GM19438 (cell line): ENCODE data around the gene ZNF512B.
"Not testable (repeated sequence)": the region's sequence is repeated elsewhere in the genome, so short reads cannot be mapped to it uniquely, and the experiment has no call there.

ENCODE experiments used
- ATAC-seq: cut with Tn5 transposase; IDR thresholded peaks from one replicate; pipeline ENCODE4 v1.9.1; 2021; ENCODE audit warnings: low read depth; ENCODE audit not compliant: unreplicated experiment

ZNF512B gene

DNA sequence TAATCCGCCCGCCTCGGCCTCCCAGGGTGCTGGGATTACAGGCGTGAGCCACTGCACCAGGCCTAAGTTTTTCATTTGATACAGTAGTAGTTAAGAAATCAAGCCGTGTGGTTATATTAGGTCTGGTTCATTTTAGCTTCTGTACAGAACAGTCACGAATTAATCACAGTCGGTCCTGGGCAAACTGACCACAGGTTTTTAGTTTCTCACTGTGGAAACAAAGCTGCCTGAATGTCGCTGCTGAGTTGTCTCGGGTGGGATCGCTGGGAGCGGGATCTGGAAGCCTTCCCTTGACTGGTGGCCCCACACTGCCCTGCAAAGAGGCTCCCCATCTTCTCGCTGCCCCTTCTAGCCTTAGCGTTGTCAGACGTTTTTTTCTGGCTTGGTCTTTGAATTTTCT, 32.1 kb downstream of the ZNF512B start:
- ATAC-seq = no peak

DNA sequence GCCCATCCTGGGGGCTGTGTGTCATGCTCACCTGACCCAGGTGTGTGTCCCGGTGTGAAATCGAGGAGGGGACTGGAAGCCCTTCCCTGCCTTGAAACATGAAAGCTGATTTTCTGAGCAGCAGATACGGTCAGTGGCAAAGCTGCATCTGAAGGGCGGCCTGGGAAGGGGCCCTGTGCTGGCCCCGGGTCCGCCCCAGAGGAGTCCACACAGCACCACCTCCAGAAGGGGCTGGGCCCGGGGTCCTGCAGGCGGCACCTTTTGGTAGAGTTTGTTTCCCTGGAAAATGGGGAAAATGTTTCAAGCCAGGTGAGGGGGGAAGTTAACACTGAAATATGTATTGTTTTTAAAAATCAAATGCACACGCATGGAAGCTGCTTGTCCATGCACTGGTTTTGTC, 34.3 kb downstream of the ZNF512B start:
- no peak for ATAC-seq

DNA sequence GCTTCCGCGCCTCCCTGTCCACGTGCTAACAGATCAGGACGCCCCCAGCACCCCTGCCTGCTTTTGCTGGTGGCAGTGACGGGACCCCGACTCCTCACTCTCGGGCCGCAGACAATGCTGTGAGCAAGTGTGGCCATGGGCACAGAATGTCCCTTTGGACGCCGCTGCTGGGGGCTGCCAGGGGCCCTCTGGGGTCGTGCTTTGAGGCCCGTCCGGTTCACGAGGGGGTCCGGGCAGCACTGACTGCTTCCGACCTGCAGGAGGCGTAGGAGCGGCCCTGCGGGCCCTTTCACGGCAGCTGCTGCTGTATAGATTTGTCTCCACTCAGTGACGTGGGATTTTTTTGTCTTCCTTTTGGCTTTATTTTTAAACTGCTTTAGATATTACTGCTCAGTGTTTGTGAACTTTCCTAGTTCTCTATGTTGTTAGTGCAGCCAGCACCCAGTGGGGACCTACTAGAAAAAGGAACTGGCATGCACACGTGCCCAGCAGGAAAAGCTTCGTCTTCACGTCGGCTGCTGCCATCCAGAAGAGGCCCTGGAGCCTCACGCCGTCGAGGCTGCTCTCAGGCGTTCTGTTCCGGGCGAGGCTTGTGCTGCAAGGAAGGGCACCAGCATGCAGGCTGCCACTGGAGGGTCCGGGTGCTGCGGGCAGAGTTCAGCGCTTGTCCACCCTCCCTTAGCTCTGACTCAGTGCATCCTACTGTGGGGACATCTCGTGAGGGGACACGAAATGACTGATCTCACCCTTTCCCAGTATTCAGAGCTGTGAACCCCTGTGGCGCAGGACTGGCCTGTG, 35.3 kb downstream of the ZNF512B start:
- ATAC-seq = no peak

DNA sequence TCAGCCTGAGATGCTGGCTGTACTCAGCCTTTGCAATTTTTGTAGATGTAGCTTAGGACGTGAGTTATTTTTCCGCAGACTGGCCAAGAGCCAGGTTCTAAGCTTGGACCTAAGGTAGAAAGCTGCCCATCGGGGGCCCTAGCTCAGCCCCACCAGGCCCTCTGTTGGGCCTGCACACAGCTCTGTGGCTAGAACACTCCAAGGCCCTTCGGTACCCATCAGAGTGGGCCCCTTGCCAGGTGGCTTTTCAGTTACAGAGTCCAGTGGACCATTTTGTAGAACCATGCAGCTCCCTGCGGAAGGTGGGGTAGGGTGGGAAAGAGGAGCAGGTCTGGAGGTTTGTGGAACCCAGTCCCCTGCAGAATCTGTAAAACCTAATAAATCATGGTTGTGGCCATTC, 36.1 kb downstream of the ZNF512B start:
- no peak for ATAC-seq

DNA sequence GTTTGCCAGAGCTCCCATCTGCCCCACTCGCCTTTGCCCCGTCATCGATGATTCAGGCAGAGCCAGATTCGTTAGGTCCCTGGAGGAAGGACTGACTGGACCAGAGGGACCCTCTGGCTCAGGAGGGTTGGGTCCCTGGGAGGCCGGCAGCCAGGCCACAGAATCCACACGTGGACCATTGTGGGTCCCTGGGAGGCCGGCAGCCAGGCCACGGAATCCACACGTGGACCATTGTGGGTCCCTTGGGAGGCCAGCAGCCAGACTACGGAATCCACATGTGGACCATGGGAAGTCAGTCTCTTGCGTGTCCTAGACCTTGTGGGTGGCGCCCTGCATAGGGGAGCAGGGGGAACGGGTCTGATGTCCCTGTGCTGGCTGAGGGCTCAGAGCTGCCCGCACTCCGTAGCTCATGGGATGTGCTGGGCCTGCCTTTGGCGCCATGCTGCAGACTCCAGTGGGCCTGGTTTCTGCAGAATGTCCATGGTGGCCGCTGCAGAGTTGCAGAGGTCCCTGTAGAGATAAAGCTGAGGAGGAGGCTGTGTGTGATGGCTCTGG, 37.0 kb downstream of the ZNF512B start:
- no peak for ATAC-seq

DNA sequence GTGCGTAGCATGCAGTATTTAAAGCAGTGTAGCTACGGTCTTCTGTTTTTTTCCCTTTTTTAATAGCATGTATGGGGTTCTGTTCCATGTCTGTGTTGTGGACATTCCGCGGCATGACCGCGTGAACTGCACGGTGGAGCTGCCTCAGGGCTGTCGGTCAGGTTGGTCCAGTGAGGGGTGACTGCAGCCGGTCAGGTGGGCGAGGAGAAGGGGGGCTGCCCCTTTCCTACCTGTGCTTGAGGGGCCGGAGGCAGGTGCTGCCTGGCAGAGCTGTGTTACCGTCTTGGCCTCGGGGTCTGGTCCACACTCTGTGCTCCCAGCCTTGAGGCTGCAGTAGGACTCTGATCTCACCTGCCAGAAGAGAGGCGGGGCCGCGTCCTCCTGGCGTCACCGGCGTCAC, 38.0 kb downstream of the ZNF512B start:
- ATAC-seq = no peak

DNA sequence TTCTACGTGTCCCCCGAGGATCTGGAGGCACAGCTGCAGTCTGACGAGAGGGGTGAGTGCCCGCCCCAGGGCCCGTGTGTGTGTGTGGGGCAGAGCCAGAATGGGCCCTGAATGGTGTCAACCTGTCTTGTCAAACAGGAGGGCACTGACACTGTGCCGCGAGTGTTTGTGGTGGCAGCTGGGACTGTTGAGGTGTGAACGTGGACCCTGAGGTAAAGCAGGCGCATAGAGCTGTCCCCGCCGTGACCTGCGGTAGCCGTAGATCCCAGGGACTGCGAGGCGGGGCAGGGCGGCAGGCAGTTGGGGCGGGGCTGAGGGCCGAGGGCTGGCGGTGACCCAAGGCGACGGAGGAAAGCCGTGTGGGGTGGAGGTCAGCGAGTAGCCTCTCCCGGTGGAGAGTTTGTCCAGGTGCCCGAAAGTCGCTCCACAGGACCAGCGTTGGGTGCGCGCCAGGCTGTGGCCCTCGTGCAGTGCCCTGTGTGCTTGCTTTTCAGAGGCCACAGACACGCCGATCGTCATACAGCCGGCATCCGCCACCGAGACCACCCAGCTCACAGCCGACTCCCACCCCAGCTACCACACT, 38.7 kb downstream of the ZNF512B start:
- no peak for ATAC-seq

DNA sequence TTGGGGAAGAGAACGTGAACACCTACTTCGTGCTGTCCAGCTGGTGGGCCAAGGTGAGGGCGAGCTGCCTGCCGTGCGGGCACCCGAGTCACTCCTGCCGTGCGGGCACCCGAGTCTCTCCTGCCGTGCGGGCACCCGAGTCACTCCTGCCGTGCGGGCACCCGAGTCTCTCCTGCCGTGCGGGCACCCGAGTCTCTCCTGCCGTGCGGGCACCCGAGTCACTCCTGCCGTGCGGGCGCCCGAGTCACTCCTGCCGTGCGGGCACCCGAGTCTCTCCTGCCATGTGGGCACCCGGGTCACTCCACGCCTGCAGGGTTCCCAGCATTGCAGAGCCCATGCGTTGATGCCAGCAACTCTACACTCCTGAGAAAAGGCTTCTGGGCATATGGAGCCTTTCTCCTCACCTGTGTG, 40.3 kb downstream of the ZNF512B start:
- ATAC-seq = not testable (repeated sequence)

DNA sequence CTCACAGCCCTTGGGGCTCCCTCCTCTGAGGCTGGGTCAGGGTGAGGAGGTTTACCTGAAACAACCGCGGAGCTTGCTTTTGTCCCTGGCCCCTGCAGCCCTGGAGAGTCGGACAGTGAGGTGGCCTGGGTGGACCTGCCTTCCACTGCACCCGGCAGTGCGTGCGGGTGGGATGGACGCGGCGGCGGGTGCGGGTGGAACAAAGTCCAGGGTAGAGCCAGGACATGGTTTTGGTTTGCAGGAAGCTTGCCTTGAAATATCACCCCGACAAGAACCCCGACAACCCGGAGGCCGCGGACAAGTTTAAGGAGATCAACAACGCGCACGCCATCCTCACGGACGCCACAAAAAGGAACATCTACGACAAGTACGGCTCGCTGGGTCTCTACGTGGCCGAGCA, 40.7 kb downstream of the ZNF512B start:
- no peak for ATAC-seq

DNA sequence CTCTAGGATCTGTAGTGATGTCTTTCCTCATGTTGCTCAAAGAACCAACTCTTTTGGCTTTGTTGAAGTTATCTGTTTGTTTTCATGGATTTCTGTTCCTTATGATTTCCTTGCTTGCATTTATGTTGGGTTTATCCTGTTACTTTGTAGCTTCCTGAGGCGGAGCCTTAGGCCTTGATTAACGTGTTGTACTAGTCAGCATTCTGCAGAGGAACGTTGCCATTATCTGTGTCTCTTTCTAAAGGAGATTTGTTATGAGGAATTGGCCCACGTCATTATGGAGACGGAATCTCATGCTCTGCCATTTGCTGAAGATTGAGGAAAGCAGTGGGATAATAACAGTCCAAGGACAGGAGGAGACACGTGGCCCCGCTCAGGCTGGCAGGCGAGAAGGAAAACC, 43.4 kb downstream of the ZNF512B start:
- ATAC-seq = no peak

DNA sequence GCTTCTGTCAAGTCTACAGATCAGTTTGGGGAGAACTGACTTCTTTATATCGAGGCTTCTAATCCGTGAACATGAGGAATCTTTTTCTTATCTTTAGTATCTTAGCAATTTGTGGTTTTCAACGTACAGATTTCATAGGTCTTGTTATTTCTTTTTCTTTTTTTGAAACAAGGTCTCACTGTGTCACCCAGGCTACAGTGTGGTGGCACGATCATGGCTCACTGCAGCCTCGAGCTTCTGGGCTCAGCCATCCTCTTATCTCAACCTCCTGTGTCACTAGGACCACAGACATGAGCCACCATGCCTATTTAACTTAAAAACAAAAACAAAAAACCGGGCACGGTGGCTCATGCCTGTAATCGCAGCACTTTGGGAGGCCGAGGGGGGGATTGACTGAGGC, 45.5 kb downstream of the ZNF512B start:
- ATAC-seq = no peak

DNA sequence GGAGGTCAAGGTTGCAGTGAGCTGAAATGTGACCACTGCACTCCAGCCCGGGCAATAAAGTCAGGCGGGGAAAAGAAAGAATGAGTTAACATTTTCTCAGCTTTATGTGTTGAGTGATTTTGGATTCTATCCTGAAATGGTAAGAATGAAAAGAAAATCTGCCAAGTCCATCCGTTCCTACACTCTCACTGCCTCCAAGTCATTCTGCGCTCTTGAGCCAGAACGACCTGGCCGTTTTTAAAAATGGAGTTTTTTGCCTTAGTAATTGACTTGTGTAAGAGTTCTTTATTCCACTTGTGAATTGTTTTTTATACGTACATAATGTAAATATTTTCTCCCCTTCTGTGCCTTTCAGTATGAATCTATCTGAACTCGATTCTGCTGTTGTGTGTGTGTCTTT, 46.1 kb downstream of the ZNF512B start:
- ATAC-seq = no peak

DNA sequence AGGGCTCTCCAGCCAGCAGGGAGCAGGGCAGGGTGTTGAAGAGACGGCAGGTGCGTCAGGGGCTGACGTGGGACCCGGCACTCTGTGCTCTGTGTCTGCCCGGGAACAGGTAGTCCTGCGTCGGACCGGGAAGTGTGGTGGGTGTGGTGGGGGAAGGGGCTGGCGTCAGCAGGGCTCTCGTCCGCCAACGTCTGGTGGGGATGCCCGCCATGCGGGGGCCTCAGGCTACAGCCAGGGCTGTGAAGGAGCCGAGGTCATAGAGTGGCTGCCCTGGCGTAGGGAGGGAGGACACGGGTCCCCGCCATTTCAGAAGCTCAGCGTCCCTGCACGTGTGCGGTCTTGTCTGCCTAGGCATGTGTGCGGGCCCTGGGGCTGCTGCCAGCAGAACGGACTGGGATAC, 49.5 kb downstream of the ZNF512B start:
- no peak for ATAC-seq

DNA sequence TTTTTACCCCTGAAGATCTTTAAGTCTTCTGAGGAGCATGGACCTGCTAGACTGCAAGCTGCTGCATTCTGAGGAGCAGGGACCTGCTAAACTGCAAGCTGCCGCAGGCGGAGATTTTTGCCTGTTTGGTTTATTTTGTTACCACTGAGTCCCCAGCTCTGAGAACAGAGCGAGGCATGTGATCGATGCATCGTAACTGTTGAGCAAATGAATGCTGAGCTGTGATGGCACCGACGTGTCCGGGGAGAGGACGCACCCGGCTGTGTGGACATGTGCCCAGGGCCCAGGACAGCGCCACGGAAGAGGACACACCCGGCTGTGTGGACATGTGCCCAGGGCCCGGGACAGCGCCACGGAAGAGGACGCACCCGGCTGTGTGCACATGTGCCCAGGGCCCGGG, 50.6 kb downstream of the ZNF512B start:
- ATAC-seq = no peak

DNA sequence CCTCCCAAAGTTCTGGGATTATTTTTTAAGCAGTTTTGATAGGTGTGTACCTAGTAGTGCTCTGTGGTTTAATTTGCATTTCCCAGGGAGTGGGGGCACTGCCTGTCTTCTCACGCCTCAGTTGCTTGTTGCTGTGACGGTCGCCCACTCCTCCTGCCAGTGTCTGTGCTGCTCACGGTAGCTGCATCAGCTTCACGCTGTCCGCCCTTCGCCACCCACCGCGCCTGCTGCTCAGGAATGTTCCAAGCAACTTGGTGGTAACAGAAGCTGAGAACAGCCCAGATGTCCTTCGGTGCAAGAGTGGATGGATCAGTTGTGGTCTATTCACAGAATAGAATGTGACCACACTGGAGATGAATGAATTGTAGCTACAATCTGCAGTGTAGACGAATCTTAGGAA, 51.9 kb downstream of the ZNF512B start:
- no peak for ATAC-seq

DNA sequence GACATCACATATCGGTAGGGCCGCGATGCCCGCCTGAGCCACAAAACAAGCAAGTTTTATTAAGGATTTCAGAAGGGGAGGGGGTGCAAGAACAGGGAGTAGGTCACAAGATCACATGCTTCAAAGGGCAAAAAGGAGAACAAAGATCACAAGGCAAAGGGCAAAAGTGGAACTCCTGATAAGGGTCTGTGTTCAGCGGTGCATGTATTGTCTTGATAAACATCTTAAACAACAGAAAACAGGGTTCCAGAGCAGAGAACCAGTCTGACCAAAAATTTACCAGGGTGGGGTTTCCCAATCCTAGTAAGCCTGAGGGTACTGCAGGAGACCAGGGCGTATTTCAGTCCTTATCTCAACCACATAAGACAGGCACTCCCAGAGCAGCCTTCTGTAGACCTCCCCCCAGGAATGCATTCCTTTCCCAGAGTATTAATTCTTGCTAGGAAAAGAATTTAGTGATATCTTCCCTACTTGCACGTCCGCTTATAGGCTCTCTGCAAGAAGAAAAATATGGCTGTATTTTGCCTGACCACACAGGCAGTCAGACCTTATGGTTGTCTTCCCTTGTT, 53.3 kb downstream of the ZNF512B start:
- ATAC-seq = not testable (repeated sequence)

DNA sequence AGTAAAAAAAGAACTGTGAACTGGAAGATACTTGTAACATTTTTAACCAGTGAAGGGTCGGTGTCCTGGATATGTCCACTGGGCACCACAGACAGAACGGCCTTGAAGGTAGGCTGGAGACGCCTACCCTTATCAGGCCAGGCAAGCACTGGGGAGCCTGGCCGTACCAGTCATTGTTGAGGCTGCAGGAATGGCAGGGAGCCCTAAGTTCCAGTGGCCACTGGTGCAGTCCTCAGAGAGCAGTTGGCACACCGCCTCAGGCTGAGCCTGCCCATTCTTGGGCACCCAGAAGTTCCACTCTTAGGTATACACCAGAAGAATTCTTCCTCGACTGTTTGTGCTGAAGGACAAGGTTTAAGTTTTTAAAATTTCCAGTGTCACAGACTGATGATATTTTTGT, 54.3 kb downstream of the ZNF512B start:
- no peak for ATAC-seq

DNA sequence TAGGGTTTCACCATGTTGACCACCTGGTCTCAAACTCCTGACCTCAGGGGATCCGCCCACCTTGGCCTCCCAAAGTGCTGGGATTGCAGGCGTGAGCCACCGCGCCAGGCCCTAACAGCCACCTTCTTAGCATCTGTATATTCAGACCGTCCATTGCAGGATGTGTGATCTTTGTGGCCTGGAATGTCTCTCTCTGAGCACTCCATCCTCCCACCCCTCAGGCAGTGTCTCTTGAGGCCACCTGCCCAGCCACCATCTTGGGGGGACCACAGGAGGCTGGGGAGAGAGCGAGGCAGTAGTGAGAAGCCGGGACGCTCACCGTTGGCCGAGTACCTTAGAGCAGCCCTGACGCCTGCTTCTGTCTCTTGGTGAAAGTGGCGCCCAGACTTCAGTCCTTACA, 56.0 kb downstream of the ZNF512B start:
- ATAC-seq = no peak

DNA sequence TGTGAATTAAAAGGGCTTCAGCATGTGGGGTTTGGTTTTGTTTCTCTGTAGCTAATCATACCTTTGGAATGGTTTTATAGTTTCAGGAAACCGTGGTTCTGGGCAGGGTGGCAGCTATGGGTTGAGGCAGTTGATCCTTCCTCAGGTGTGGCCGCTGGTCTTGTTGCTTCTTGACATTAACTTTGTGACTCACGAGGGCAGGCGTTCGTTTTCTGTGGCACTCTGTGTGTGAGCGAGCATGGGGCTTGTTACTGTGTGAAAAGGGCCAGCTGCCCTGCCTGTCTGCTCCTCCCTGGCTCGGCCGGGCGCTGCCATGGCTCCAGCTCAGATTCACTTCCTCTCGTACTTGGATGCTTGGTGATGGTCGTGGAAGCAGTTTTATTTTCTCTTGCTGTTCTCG, 58.6 kb downstream of the ZNF512B start:
- ATAC-seq = no peak

DNA sequence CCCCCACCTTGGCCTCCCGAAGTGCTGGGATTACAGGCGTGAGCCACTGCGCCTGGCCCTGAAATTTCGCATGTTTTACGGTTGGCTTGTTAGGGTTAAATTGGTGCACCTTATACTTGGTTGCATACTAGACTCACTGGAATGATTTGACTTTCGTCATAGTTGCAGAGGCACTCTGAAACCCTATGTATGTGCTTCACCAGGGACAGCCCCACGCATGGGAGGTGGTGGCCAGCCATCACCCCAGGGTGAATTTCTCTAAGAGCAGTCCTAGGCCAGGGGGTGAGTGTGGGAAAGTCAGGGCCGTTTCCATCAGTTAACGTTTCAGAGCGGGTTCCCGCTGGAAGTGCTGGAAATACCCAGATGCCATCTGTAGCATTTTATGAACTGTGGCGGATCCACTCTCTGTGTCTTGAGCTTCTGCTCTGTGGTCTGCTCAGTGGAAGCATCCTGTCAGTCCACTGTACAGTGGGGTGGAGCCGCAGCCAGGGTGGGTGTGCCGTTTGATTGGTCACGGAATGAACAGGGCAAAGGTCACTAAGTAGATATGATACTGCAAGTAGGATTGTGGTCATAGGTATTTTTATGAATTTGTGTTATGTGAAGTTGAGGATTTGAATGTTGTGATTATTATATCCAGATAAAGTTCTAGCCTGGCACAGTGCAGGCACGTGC, 61.6 kb downstream of the ZNF512B start:
- no peak for ATAC-seq
